ENCODE data around the gene AFAP1L2.

AFAP1L2 gene, protein sequence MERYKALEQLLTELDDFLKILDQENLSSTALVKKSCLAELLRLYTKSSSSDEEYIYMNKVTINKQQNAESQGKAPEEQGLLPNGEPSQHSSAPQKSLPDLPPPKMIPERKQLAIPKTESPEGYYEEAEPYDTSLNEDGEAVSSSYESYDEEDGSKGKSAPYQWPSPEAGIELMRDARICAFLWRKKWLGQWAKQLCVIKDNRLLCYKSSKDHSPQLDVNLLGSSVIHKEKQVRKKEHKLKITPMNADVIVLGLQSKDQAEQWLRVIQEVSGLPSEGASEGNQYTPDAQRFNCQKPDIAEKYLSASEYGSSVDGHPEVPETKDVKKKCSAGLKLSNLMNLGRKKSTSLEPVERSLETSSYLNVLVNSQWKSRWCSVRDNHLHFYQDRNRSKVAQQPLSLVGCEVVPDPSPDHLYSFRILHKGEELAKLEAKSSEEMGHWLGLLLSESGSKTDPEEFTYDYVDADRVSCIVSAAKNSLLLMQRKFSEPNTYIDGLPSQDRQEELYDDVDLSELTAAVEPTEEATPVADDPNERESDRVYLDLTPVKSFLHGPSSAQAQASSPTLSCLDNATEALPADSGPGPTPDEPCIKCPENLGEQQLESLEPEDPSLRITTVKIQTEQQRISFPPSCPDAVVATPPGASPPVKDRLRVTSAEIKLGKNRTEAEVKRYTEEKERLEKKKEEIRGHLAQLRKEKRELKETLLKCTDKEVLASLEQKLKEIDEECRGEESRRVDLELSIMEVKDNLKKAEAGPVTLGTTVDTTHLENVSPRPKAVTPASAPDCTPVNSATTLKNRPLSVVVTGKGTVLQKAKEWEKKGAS

DNA sequence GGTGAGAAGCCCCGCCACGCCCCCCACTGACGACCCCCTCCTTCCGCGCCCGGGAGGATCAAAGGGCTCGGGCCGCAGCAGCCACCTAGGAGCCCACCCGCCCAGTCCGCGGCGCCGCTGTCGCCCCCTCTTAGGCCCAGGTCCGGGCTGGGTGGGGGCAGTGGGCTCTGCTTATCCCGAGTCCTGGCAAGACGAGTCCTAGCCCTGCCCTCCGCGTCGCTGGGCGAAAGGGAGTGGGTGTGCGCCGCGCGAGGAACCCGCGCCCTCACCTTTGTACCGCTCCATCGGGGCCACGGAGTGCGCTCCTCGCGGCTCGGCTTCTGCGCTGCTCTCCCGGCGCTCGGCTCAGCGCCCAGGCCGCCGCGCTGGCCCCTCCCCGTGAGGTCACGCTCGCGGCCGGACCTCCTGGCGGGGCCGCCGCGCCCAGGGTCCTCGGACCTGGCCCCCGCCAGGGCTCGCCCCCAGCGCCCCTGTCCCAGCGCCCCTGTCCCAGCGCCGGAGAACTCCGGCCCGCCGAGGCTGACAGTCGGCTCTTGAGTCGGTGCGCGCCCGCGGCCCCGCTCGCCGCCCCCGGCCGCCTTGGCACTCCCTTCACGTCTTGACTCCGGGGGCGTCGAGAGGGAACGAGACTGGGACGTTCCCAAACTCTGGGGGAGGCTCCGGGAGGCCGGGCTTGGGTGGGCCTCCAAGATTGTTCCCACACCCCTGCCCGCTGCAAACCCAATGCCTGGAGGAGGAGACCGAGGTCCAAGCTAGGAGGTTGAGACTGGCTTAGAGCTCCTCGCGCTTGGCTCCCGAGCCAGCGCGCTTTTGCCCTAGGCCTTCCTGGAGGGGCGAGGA lies at the start of gene AFAP1L2:
AFAP1L2 (minus strand) TSS at position 332 of the 840 bp plus-strand sequence; CDS start at position 285, 47 bp downstream.
- no peak for DNase-seq

DNA sequence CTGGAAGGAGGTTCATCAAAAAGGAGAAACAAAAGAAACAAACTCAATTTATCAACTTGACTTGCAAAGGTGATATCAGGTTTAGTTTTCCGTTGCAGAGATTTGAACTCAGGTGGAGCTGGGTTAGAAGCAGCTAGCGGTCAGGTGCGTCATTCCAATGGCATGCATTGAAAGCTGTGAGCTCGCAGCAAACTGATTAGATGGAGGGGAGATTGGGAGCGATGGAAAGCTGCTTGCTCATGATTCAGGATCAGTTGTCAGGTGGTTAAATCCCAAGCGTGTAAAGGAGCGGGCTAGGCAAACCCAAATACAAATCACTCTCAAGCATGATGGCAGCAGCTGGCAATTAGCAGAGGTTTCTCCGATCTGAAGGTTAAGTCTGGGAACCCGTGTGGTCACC lies 49.3 kb upstream of the AFAP1L2 start:
- no peak for DNase-seq

GRCh38 chr10:114448897-114449296 lies 44.6 kb upstream of the AFAP1L2 start:
- no peak for DNase-seq

- no peak for DNase-seq
Measured at GRCh38 chr10:114445332-114445731, 41.0 kb upstream of the AFAP1L2 start.

DNA sequence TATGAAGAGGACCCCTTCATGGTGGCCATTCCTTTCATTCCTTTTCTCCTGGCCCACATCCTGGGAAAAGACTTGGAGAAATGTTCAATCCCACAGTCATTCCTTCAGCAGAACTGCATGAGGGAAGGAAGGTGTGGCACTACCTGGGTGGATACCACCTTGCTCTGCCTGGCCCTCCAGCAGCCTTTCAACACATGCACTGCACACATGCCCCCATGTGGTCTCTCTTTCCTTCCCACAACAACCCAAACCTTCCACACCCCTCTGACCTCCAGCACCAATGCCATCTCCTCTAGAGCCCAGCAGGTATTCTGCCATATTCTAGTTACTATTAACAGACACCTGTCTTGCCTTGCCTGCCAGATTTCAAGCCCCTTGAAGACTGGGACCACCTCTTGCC lies 40.5 kb upstream of the AFAP1L2 start:
- no peak for DNase-seq

GRCh38 chr10:114442091-114442630 lies 37.9 kb upstream of the AFAP1L2 start:
- no peak for DNase-seq

GRCh38 chr10:114441107-114441506 lies 36.8 kb upstream of the AFAP1L2 start:
- no peak for DNase-seq

DNA sequence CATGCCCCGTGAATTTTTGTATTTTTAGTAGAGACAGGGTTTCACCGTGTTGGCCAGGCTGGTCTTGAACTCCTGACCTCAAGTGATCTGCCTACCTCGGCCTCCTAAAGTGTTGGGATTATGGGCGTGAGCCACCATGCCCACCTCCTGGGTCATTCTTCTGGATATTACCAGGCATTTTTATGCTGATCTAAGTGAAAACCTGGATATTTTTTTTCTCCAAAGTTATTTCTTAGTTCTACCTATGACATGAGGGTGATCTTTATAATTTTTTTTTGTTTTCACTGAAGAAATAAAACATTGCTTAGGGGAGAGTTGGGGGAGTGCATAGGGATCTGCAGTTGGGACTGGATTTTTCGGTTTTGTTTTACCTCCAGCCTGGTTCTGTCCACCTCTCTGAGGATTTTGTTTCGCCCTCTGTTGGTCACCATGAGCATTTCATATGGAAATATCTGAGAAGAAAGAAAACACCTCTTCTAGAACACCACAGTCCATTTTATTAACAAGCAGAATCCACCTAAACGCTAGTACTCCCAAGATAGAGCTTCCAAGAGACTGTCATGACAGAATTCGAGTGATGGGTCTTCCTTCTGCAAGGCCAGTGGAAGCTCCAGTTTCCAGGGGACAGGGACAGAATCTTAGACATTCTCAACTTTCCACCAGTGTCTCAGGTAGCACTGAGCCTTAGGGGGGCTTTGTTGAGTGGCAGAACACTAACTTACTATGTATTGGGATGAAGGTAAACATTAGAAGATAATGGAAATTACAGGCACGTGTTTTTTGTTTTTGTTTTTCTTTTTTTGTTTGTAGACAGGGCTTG lies 33.4 kb upstream of the AFAP1L2 start:
- no peak for DNase-seq

DNA sequence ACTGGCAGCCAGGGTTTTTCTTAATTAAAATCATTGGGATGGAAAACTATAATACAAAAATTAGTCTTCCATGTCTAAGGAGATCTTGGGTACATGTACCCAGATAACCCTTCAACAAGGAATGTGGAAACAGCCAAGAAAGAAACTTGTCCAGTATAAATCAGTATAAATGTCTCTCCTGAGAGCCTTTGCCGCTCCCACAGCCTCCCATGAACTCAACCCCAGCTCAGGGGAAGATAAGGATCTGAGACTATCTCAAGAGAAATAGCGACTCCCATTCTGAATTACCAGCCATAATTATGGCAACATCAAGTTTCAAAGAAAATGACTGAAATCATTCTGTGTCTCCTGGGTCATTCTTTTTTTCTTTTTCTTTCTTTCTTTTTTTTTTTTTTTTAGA lies 32.6 kb upstream of the AFAP1L2 start:
- no peak for DNase-seq

DNA sequence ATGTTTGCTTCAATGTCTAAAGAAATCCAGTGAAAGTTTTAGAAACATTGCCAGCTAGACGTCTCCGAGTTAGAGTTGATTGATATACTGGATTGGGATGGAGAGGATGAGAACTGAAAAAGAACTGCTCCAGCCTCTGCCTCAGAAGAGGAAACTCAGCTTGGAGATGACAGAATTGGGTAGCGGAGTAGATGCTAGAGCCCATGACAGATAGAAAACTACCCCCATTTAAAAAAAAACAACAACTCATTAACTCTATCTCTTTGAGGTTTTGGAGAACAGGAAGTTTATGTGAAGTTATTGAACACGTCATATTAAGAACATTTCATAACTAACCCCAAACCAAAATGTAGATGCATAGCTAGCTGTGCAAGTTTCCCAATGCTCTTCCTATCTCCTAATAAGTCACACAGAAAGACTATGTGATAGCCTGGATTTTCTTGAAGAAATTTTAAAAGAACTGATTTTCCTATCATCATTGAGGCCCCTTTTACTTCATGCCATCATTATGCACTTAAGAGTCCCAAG lies 28.3 kb upstream of the AFAP1L2 start:
- DNase-seq: no peak

DNA sequence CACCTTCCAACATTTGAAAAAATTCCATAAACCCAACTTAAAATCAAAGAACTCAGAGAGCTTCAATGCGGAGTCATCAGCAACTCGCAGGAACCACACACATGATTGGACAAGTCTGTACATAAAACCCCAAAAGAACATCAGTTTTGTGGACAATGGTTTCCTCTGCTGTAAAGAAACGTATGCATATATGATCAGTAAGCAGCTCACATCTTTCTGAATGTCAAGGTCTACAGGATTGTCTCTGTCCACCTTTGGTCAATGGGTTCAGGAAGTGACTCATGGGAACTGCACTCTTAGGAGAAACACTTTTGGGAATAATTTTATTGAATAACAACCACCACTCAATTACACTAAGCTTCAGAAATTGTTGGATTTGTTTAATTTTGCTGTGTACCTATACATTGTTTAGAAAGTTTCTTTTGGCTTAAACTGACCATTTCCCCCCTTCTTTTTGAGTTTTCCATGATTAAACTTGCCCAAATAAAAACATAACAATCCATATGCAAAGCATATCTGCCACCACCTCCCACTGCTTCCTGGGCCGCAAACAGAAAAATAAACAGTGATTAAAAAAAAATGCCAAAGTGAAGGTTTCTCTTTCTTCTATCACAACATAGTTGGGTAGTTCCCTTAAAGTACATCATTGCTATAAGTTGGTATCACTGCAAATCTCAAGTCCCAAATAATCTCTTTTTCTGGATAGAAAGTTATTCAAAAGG lies 27.3 kb upstream of the AFAP1L2 start:
- DNase-seq: no peak

GRCh38 chr10:114430688-114431413 lies 26.5 kb upstream of the AFAP1L2 start:
- DNase-seq: no peak

DNA sequence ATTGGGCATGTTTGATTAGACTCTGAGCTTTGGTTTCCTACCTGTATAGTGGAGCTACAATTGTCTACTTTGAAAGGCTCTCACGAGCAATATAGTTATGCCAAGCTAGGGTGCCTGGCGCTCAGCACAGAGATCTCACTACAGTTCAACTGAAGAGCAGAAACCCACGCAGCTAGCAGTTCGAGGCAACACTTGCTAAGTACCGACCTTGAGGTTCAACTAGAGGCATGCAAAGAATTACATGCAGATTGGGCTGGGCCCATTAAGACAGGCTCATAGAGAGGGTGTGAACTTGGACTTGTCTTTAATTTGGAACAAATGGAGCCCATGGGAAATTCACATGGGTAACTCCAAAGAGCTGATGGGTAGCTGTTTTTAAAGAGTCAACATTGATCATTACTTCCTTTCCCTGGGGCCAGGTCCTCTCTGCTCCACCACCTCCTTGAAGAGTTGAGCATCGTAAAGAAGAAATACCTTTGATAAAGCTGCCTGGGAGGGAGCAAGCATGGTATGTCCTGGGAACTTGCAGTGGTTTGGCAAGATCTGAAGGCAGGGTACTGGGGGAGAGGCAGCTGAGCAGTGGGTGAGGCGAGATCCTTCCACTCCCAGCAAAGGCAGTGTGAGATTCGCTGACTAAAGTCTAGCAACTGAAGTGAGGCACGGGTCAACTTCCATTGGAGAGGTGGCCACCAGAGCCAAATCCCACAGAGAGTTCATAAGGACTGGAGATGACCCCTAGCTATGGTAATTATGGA lies 25.5 kb upstream of the AFAP1L2 start:
- no peak for DNase-seq

DNA sequence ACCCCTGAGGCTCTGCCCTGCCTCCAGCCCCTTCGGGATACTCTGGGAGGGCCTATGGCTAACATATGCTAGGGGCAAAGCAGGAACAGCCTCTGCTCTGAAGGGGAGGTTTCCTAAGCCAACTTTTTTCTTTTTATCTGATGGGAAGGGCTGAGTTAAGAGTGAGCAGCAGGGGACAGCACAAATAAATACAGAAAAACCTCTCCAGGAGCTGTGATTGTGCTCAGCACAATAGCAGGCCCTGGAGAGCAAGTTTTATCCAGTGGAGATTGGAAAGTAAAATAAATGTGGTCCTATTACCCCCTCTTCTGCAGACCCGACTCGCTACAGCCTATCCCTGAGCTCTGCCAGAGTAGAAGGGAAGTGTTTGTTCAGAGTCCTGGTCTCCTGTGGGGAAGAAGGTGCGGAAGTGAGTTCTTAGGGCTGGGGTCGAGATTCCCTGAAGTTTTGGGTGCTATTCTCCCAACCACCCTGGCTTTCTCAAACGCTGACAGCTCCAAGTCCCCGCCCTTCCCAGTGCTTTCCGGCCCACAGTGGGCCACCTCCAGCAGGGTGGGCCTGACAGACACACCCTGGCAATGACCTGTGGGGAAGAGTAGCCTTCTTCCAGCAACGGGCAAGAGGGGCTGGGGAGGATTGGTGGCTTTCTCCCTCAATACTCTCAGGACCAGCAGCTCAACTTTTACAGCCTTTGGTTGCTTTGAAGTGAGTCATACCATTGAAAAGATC lies 23.0 kb upstream of the AFAP1L2 start:
- no peak for DNase-seq

DNA sequence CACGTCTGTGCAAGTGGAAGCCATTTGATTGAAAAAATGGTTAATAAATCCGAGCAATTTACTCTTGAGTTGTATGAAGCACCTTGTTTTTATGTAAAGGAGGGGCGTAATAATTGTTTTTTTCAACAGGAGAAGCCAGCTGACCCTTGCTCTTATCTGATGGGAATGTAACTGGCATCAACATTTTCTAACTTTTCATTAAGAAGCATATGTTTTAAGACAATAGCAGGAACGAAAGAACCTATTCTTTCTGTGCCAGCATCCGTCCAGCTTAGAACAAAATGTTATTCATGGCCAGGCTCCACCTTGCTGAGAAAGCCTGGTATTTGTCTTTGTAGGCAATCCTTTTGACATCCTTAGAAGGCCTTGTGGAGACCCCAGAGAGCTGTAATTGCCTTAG lies 22.2 kb upstream of the AFAP1L2 start:
- no peak for DNase-seq

DNA sequence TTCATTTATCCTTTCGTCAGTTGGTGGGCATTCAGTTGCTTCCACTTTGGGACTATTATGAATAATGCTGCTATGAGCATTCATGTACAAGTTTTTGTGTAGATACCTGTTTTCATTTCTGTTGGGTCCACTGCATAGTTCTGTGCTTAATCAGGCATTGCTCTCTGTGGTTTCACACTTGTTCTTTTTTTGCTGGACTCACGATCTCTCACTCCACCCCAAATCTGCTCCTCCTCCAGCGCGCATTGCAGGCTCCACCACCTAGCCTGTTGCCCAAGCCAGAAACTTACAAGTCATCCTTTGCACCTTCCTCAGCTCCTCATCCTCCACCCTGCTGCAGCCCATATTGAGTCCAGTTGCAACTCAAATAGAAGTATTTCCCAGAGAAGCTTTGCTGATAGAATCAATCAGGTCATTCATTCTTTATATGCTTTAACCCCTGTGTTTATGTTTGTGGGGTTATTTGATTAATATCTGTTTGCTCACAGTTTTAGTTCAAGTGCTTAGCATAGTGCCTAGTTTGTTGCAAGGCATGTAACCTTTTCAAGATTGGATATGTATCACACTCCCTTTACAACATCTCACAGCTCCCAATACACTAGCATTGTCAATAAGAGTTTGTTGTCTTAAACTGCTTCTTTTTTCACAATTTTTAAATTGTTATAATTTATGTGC lies 16.6 kb upstream of the AFAP1L2 start:
- DNase-seq: no peak

- no peak for DNase-seq
Measured at GRCh38 chr10:114418109-114418508, 13.8 kb upstream of the AFAP1L2 start.
